Lung (tissue), 12 donors: ENCODE results near the gene ALS2CL. TPM values are rescaled to one million over a fixed set of nuclear protein-coding genes. Genes with fewer than 3 reads are reported as not detected.

Experiments used
- ATAC-seq: fragments of 200-7000 bp; cut with Tn5 transposase; one replicate; pipeline ENCODE4 v1.9.1; 2020; ENCODE audit warnings: moderate number of reproducible peaks; ENCODE audit not compliant: insufficient read depth, low FRiP score
- DNase-seq, 3 donors: peaks; one replicate each; pipeline ENCODE4 v3.0.0-alpha.2; 2013 to 2017
- H3K27ac ChIP-seq, 2 donors: one replicate each; pipeline ENCODE4 v1.5.1; 2013; ENCODE audit warnings: mild to moderate bottlenecking in 2 of 2, moderate library complexity in 2 of 2, control low read depth in 1 of 2, inconsistent platforms in 1 of 2, low read depth in 1 of 2, low read length in 1 of 2
- H3K27me3 ChIP-seq, 3 donors: one replicate each; pipeline ENCODE4 v1.5.1; 2013; ENCODE audit warnings: low read length in 2 of 3; ENCODE audit not compliant: control insufficient read depth in 3 of 3, insufficient read depth in 3 of 3
- H3K36me3 ChIP-seq, 4 donors: one replicate each; pipeline ENCODE4 v1.5.1; 2013; ENCODE audit warnings: low read length in 4 of 4, mild to moderate bottlenecking in 1 of 4, moderate library complexity in 1 of 4; ENCODE audit not compliant: control insufficient read depth in 4 of 4, insufficient read depth in 4 of 4
- H3K4me1 ChIP-seq, 5 donors: one replicate each; pipeline ENCODE4 v1.5.1; 2013; ENCODE audit warnings: low read length in 5 of 5, mild to moderate bottlenecking in 2 of 5, moderate library complexity in 1 of 5; ENCODE audit not compliant: control insufficient read depth in 5 of 5, insufficient read depth in 5 of 5
- H3K4me3 ChIP-seq: one replicate; pipeline ENCODE4 v1.5.1; 2013; ENCODE audit warnings: mild to moderate bottlenecking, control low read depth, moderate library complexity
- H3K9ac ChIP-seq, 2 donors: one replicate each; pipeline ENCODE4 v1.5.1; 2013; ENCODE audit warnings: low read length in 2 of 2, control low read depth in 1 of 2; ENCODE audit not compliant: insufficient read depth in 1 of 2
- H3K9me3 ChIP-seq, 4 donors: one replicate each; pipeline ENCODE4 v1.5.1; 2013; ENCODE audit warnings: low read length in 3 of 4, mild to moderate bottlenecking in 1 of 4, moderate library complexity in 1 of 4; ENCODE audit not compliant: control insufficient read depth in 4 of 4, insufficient read depth in 3 of 4
- CTCF ChIP-seq: IDR thresholded peaks from 2 replicates; pipeline ENCODE4 v1.5.1; 2012; ENCODE audit warnings: mild to moderate bottlenecking; ENCODE audit errors: control extremely low read depth, extremely low read depth
- WGBS, 2 donors: extraction: QIAGEN DNeasy Blood & Tissue Kit; methylation state at CpG; one replicate each; pipeline ENCODE4 v1.1.7; 2013; 5-methylcytosine and 5-hydroxymethylcytosine counted together
- polyA plus RNA-seq, 2 donors: library from polyadenylated mRNA; stranded (reverse); fragments of 200-250 nt; gene quantifications; one replicate each; pipeline ENCODE4 v1.2.1, GENCODE V29; 2013
- total RNA-seq, 2 donors: library from RNA; depleted of rRNA in 1 of 2; stranded (reverse); fragments of >200 nt in 1 of 2; gene quantifications; one replicate each; pipeline ENCODE4 v1.2.1, GENCODE V29; 2014 to 2021
- donor health status: control.
- donor health status: control.
- donor health status: Bipolar disorder and iron deficiency.
- donor health status: healthy.
- donor health status: DM: yes; HTN: yes; CAD: no.

The ALS2CL gene
- total and polyA plus RNA-seq, 4 donors = 23.6 to 58.5 (median 48.9) TPM

- DNase-seq (no peak), ATAC-seq (no peak)
- Histone ChIP-seq H3K4me3 (no peak overlapping the region), H3K27ac (no peak overlapping the region), H3K4me1 (no peaks in the 10 kb centered on the region), H3K9me3 (no peaks in the 10 kb centered on the region), H3K27me3 (no peaks in the 10 kb centered on the region), H3K9ac (no peak overlapping the region), H3K36me3 (no peaks in the 10 kb centered on the region)
- 87 to 94% methylated on average over 3 of the region's 3 CpGs for WGBS, 2 donors
- TF ChIP-seq CTCF = no peak
Measured at GRCh38 chr3:46649436-46649835, 44.0 kb downstream of the ALS2CL start.

DNA sequence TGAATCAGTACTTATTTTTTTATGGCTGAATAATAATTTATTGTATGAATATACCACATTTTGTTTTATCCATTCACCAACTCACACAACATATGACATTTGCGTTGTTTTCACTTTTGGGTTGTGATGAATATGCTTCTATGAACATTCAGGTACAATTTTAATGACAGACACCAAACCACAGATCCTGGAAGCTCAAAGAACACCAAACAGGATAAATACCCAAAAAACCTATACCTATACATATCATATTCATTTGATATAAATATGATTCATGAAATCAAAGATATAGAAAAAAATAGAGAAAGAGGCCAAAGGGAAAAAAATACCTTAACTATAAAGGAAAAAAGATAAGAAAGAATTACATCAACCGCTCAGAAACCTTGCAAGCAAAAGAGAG, 45.4 kb downstream of the ALS2CL start:
- TF ChIP-seq CTCF = no peak
- Histone ChIP-seq H3K27ac (no peak overlapping the region), H3K36me3 (no peaks in the 10 kb centered on the region), H3K27me3 (no peaks in the 10 kb centered on the region), H3K4me1 (no peaks in the 10 kb centered on the region), H3K9ac (no peak overlapping the region), H3K9me3 (no peaks in the 10 kb centered on the region), H3K4me3 (no peak overlapping the region)
- 50 to 100% methylated on average over 2 of the region's 2 CpGs for WGBS, 2 donors
- DNase-seq (no peak), ATAC-seq (no peak)

GRCh38 chr3:46646700-46647099, 46.8 kb downstream of the ALS2CL start:
- H3K9me3 ChIP-seq = no peaks in the 10 kb centered on the region
- H3K27ac ChIP-seq = no peak overlapping the region
- no peak overlapping the region for H3K9ac ChIP-seq
- ATAC-seq = no peak
- H3K4me1 ChIP-seq = no peaks in the 10 kb centered on the region
- H3K36me3 ChIP-seq = no peaks in the 10 kb centered on the region
- 56 to 71% methylated on average over 6 of the region's 6 CpGs for WGBS, 2 donors
- TF ChIP-seq CTCF = no peak
- no peaks in the 10 kb centered on the region for H3K27me3 ChIP-seq
- no peak overlapping the region for H3K4me3 ChIP-seq
- DNase-seq = no peak

DNA sequence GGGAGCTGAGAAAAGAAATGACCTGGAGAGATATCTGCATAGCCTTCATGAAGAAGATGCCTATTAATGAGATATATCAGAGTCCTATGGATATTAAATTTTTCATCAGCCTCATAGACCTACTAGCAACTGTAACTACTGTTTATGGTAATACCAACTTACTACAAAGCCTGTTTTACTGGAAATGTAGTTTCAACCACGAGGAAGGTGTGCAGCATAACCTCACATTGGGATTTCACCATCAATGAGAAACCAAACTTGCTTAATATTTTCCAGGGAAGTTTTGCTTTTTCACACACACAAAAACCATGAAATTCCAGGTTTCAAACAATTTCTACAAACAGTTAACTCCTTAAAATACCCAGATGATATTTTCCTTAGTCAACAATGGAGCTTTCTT, 49.8 kb downstream of the ALS2CL start:
- TF ChIP-seq CTCF = no peak
- no peak for ATAC-seq

More for the DNA sequence above, 49.8 kb downstream of the ALS2CL start:
- DNase-seq = no peak
- WGBS, 2 donors = 40 to 66% methylated on average over 1 of the region's 1 CpG
- Histone ChIP-seq H3K27me3 (no peaks in the 10 kb centered on the region), H3K4me3 (no peak overlapping the region), H3K9ac (no peak overlapping the region), H3K9me3 (peaks cover 0 to 2% (median 0%) of the 10 kb centered on the region in 4 donors), H3K27ac (no peak overlapping the region), H3K4me1 (no peaks in the 10 kb centered on the region), H3K36me3 (no peaks in the 10 kb centered on the region)
